GM18870 (cell line): Measurements from ENCODE around the gene ICOS.

Experiments
- ATAC-seq: cut with Tn5 transposase; IDR thresholded peaks from one replicate; pipeline ENCODE4 v1.9.1; 2021; ENCODE audit warnings: moderate library complexity; ENCODE audit not compliant: unreplicated experiment

ICOS gene

GRCh38 chr2:204005940-204006721 lies 69.6 kb downstream of the ICOS start:
- no peak for ATAC-seq

DNA sequence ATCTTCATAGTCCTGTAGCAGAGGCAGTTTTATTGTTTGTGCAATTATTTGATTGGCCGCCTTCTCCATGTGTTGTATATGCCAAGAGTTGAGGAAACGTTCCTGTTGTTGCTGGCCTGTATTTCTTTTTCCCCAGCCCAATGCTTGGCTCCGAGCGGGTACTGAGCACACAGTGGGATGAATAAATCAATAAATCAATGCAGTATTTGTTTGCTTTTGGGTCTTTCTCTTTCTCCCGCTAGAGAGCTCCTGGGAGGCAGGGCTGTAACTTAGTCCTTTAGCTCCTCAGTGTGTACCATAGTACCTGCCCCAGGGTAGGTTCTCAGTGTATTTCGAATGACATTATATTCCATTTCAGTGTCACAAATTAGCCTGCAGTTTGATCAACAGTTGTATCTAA lies 71.8 kb downstream of the ICOS start:
- ATAC-seq = no peak

GRCh38 chr2:204010628-204011560 lies 74.3 kb downstream of the ICOS start:
- no peak for ATAC-seq
